PC-3 (cell line): Measurements from ENCODE around the gene C3orf22. TPM values are rescaled to one million over a fixed set of nuclear protein-coding genes. Genes with fewer than 3 reads are reported as not detected.
A peak's percentile ranks its signal among the peaks of the same experiment; 100 is the strongest.

Source experiments
- ATAC-seq: fragments of 200-7000 bp; cut with Tn5 transposase; 2 replicates; pipeline ENCODE4 v1.9.1; 2020; ENCODE audit warnings: mild to moderate bottlenecking, moderate library complexity
- BruUV-seq: library from RNA; stranded (reverse); fragments of 400-500 nt; replicated peaks from 2 replicates; lab custom pipeline; 2021; lab: Mats Ljungman, UMichigan
- CTCF ChIA-PET: fragments of 300-600 bp; sonication (Branson Sonifier 250); formaldehyde crosslinking; loops from one replicate; lab custom pipeline; 2022; ENCODE audit warnings: antibody characterized with exemption; lab: Charles Lee
- POLR2A ChIA-PET: fragments of 300-600 bp; sonication (Branson Sonifier 250); formaldehyde crosslinking; loops from one replicate; lab custom pipeline; 2022; ENCODE audit warnings: antibody characterized with exemption; ENCODE audit not compliant: unreplicated experiment; lab: Charles Lee
- DNase-seq: peaks from one replicate; pipeline ENCODE4 v3.0.0-alpha.2; 2015
- H2AFZ ChIP-seq: fragments of 300-600 bp; sonication (generic); 2 replicates; pipeline ENCODE4 v1.6.0; 2016; ENCODE audit warnings: antibody characterized with exemption, low read length
- H3F3A ChIP-seq: fragments of 300-600 bp; sonication (generic); one replicate; pipeline ENCODE4 v1.6.0; 2017; ENCODE audit warnings: antibody characterized with exemption, low read length, control low read depth, mild to moderate bottlenecking; ENCODE audit not compliant: unreplicated experiment
- H3K27ac ChIP-seq: fragments of 300-600 bp; sonication (generic); 2 replicates; pipeline ENCODE4 v1.5.1; 2016; ENCODE audit warnings: mild to moderate bottlenecking, low read length
- H3K27me3 ChIP-seq: fragments of 300-600 bp; sonication (generic); 2 replicates; pipeline ENCODE4 v1.6.1; 2016; ENCODE audit warnings: low read length, mixed read lengths
- H3K36me3 ChIP-seq: fragments of 300-600 bp; sonication (generic); 2 replicates; pipeline ENCODE4 v1.6.1; 2016; ENCODE audit warnings: low read depth, mixed run types, low read length, mixed read lengths
- H3K4me1 ChIP-seq: fragments of 300-600 bp; sonication (generic); 2 replicates; pipeline ENCODE4 v1.5.1; 2016; ENCODE audit warnings: low read length; ENCODE audit not compliant: insufficient read depth
- H3K4me2 ChIP-seq: fragments of 300-600 bp; sonication (generic); 2 replicates; pipeline ENCODE4 v1.6.0; 2016; ENCODE audit warnings: low read length
- H3K4me3 ChIP-seq: fragments of 300-600 bp; sonication (generic); 2 replicates; pipeline ENCODE4 v1.5.1; 2016; ENCODE audit warnings: mild to moderate bottlenecking, low read length, mixed read lengths
- H3K79me2 ChIP-seq: fragments of 300-600 bp; sonication (generic); 2 replicates; pipeline ENCODE4 v1.6.1; 2017; ENCODE audit warnings: low read length, mixed read lengths
- H3K9ac ChIP-seq: fragments of 300-600 bp; sonication (generic); 2 replicates; pipeline ENCODE4 v1.6.0; 2016; ENCODE audit warnings: mild to moderate bottlenecking, low read length
- H3K9me2 ChIP-seq: fragments of 300-600 bp; sonication (generic); replicated peaks from 2 replicates; pipeline ENCODE4 v1.6.1; 2016; ENCODE audit warnings: mixed run types, low read length, mixed read lengths
- H3K9me3 ChIP-seq: fragments of 300-600 bp; sonication (generic); 2 replicates; pipeline ENCODE4 v1.6.1; 2016; ENCODE audit warnings: low read length, mixed read lengths
- H4K20me1 ChIP-seq: fragments of 300-600 bp; sonication (generic); 2 replicates; pipeline ENCODE4 v1.6.1; 2016; ENCODE audit warnings: low read length, mixed read lengths
- CTCF ChIP-seq: fragments of 300-600 bp; sonication (generic); conservative IDR thresholded peaks from 2 replicates; pipeline ENCODE4 v1.5.1; 2017; ENCODE audit warnings: antibody characterized with exemption, low read depth, mild to moderate bottlenecking, low read length
- EZH2 ChIP-seq: fragments of 300-600 bp; sonication (generic); IDR thresholded peaks from one replicate; pipeline ENCODE4 v1.6.1; 2017; ENCODE audit warnings: antibody characterized with exemption, mild to moderate bottlenecking, low read length; ENCODE audit not compliant: unreplicated experiment
- EZH2phosphoT487 ChIP-seq: fragments of 300-600 bp; sonication (generic); IDR thresholded peaks from 2 replicates; pipeline ENCODE4 v1.6.1; 2018; ENCODE audit warnings: mild to moderate bottlenecking, antibody characterized with exemption, low read length, borderline replicate concordance
- intact Hi-C: fragments of 100-400 bp; cut with micrococcal nuclease; formaldehyde crosslinking; loops from 2 replicates; pipeline ENCODE4 v1.9.0; 2023
- total RNA-seq: library from RNA; depleted of rRNA; stranded (reverse); fragments of >200 nt; gene quantifications from 2 replicates; pipeline ENCODE4 v1.2.3, GENCODE V29; 2014

C3orf22 gene
- total RNA-seq, 1 experiment from 2014 or later, result not detected

DNA sequence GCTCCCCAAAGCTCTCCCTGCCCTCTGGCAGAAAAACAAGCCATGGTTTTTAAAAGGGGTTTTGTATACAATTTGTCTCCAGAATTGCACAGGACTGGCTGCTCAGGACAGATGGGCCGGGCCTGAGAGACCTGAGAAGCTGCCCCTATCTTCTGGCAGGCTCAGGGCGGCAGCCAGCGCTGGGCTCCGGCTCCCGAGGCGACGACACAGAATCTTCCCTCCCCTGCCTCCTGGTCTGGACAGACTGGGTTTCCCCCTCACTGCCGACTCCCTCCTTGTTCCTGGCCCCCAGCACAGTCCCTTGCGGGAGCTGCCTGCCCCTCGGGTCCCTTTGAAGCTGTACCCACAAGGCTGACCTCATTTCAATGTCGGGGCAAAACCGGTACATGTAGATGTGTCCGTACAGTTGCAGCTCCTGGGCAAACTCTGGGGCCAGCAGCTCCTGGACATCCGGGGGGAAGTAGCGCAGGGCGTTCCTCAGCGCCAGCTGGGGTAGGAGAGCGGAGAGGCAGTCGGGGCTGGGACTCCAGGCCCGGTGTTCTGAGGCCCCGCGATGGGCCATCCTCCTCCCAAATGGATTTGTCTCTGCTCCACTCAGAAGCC, 48.3 kb downstream of the C3orf22 start:
- no peak overlapping the region for H3K4me2 ChIP-seq
- no peaks in the 10 kb centered on the region for H3K27me3 ChIP-seq
- no TSS peak for BruUV-seq
- H3K9ac ChIP-seq, result no peak overlapping the region
- H4K20me1 ChIP-seq, result no peaks in the 10 kb centered on the region
- H3K36me3 ChIP-seq, result no peaks in the 10 kb centered on the region
- CTCF ChIA-PET, result no interaction called here
- intact Hi-C loops, result no loop called here
- no peak for DNase-seq
- POLR2A ChIA-PET, result no interaction called here
- TF ChIP-seq EZH2 (no peak), CTCF (no peak), EZH2phosphoT487 (no peak)
- H3K27ac ChIP-seq, result no peak overlapping the region
- no peak overlapping the region for H2AFZ ChIP-seq
- no peaks in the 10 kb centered on the region for H3K79me2 ChIP-seq
- ATAC-seq, result no peak
- no peaks in the 10 kb centered on the region for H3K9me3 ChIP-seq
- H3K4me3 ChIP-seq, result no peak overlapping the region
- no peaks in the 10 kb centered on the region for H3F3A ChIP-seq
- no peaks in the 10 kb centered on the region; the same call in 1 of the 2 replicates for H3K4me1 ChIP-seq
- no peaks in the 10 kb centered on the region for H3K9me2 ChIP-seq

- DNase-seq, result no peak
- Histone ChIP-seq H3K4me2 (no peak overlapping the region), H3K27me3 (no peaks in the 10 kb centered on the region), H3K4me1 (no peaks in the 10 kb centered on the region; the same call in 1 of the 2 replicates), H3K4me3 (no peak overlapping the region), H3K27ac (no peak overlapping the region), H3K79me2 (no peaks in the 10 kb centered on the region), H3K9me3 (no peaks in the 10 kb centered on the region), H3K9ac (no peak overlapping the region), H4K20me1 (no peaks in the 10 kb centered on the region), H2AFZ (no peak overlapping the region), H3K36me3 (no peaks in the 10 kb centered on the region), H3F3A (no peaks in the 10 kb centered on the region), H3K9me2 (no peaks in the 10 kb centered on the region)
- ChIA-PET CTCF (no interaction called here), POLR2A (no interaction called here)
- ATAC-seq, result no peak
- TF ChIP-seq CTCF (no peak), EZH2 (no peak), EZH2phosphoT487 (no peak)
- intact Hi-C loops, result no loop called here
- BruUV-seq, result no TSS peak
Observed at GRCh38 chr3:126509597-126510307, 49.0 kb downstream of the C3orf22 start.

GRCh38 chr3:126508564-126508964, 50.2 kb downstream of the C3orf22 start:
- Histone ChIP-seq H3K27ac (no peak overlapping the region), H3K36me3 (no peaks in the 10 kb centered on the region), H3K4me1 (no peaks in the 10 kb centered on the region; the same call in 1 of the 2 replicates), H3K9me3 (no peaks in the 10 kb centered on the region), H3F3A (no peaks in the 10 kb centered on the region), H3K27me3 (no peaks in the 10 kb centered on the region), H3K4me3 (no peak overlapping the region), H3K79me2 (no peaks in the 10 kb centered on the region), H3K9me2 (no peaks in the 10 kb centered on the region), H4K20me1 (no peaks in the 10 kb centered on the region), H3K9ac (no peak overlapping the region), H2AFZ (no peak overlapping the region), H3K4me2 (no peak overlapping the region)
- DNase-seq, result peak; percentile 37
- CTCF ChIA-PET, result no interaction called here
- TF ChIP-seq CTCF (no peak), EZH2 (no peak), EZH2phosphoT487 (no peak)
- BruUV-seq, result no TSS peak
- POLR2A ChIA-PET, result no interaction called here
- intact Hi-C loops, result no loop called here
- ATAC-seq, result no peak; the same call in 1 of the 2 replicates
